ENCODE results near the gene LAMC1.
A peak's percentile ranks its signal among the peaks of the same experiment; 100 is the strongest.

The LAMC1 gene

DNA sequence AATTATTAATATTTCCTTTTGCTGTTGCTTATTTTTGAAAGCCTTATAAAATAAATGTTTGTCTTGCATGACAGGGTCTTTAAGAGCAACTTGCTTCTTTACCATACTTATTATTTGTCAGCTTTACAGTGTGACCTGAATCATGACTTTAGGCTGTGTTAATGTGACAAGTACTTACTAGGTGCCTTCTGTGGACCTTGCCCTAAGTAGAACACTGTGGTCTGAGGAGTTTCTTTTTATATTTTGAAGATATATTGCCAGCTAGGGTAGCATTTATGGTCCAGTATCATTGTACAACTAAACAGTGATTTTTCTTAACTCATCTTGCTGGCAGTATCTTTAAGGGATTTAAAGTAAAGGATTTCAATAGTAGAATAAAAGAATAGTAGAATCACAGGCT is 117.4 kb downstream of the LAMC1 start:
- no peak for TF ChIP-seq CTCF (IDR thresholded peaks at IDR 0.05; ENCODE audit: low read depth, low read length, missing control alignments)
- H3K4me3 ChIP-seq (ENCODE audit: low read depth, low read length): no peak overlapping the region
- in situ Hi-C loops (cut with HindIII; ENCODE audit: low sequenced_read_pairs): no loop called here
- no peak for DNase-seq (ENCODE audit: low read depth)

GRCh38 chr1:183142171-183142570 is 119.0 kb downstream of the LAMC1 start:
- in situ Hi-C loops (cut with HindIII; ENCODE audit: low sequenced_read_pairs): no loop called here

DNA sequence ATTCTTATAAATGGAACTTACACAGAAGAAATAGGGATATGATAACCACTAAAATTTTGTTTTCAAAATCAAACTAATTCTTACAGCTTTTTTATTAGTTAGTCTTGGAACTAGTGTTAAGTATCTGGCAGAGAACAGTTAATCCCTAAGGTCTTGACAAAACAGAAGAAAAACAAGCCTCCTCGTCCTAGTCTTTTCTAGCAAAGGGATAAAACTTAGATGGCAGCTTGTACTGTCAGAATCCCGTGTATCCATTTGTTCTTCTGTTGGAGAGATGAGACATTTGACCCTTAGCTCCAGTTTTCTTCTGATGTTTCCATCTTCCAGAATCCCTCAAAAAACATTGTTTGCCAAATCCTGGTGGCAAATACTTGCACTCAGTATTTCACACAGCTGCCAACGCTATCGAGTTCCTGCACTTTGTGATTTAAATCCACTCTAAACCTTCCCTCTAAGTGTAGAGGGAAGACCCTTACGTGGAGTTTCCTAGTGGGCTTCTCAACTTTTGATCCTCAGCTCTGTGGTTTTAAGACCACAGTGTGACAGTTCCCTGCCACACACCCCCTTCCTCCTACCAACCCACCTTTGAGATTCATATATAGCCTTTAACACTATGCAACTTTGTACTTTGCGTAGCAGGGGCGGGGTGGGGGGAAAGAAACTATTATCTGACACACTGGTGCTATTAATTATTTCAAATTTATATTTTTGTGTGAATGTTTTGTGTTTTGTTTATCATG is 120.5 kb downstream of the LAMC1 start:
- no peak overlapping the region for H3K4me3 ChIP-seq (ENCODE audit: low read depth, low read length)
- no peak for TF ChIP-seq CTCF (IDR thresholded peaks at IDR 0.05; ENCODE audit: low read depth, low read length, missing control alignments)
- no peak for DNase-seq (ENCODE audit: low read depth)
- in situ Hi-C loops (cut with HindIII; ENCODE audit: low sequenced_read_pairs): no loop called here

More at GRCh38 chr1:183142171-183142570, 119.0 kb downstream of the LAMC1 start:
- no peak for DNase-seq (ENCODE audit: low read depth)
- TF ChIP-seq CTCF (IDR thresholded peaks at IDR 0.05; ENCODE audit: low read depth, low read length, missing control alignments): no peak
- H3K4me3 ChIP-seq (ENCODE audit: low read depth, low read length): no peak overlapping the region

GRCh38 chr1:183144752-183145151 is 121.5 kb downstream of the LAMC1 start:
- in situ Hi-C loops (cut with HindIII; ENCODE audit: low sequenced_read_pairs): no loop called here
- no peak overlapping the region for H3K4me3 ChIP-seq (ENCODE audit: low read depth, low read length)
- no peak for DNase-seq (ENCODE audit: low read depth)
- no peak for TF ChIP-seq CTCF (IDR thresholded peaks at IDR 0.05; ENCODE audit: low read depth, low read length, missing control alignments)

- H3K4me3 ChIP-seq (ENCODE audit: low read depth, low read length): no peak overlapping the region
- in situ Hi-C loops (cut with HindIII; ENCODE audit: low sequenced_read_pairs): no loop called here
- no peak for TF ChIP-seq CTCF (IDR thresholded peaks at IDR 0.05; ENCODE audit: low read depth, low read length, missing control alignments)
- peak; percentile 2 for DNase-seq (ENCODE audit: low read depth)
These were observed 124.5 kb downstream of the LAMC1 start for GRCh38 chr1:183147735-183148134.

DNA sequence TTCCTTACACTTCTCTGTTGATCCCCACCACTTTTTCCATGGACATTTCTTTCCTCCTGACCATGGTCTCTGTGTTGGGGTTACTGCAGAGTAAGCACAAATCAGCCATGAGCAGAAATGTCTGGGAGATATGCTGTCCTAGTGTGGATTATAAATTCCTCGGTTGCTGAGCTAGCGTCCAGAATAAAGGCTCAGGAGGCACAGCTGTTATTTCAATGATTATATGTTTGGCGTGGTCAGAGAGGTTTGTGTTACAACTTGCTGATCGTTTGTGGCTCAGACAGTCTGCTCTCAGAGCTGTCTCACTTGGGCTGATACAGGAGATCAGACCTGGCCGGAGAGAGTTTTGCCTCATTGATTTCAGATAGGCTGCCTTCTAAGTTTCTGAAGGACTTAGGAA is 125.4 kb downstream of the LAMC1 start:
- in situ Hi-C loops (cut with HindIII; ENCODE audit: low sequenced_read_pairs): no loop called here
- no peak overlapping the region for H3K4me3 ChIP-seq (ENCODE audit: low read depth, low read length)
- TF ChIP-seq CTCF (IDR thresholded peaks at IDR 0.05; ENCODE audit: low read depth, low read length, missing control alignments): no peak
- peak; percentile 8 for DNase-seq (ENCODE audit: low read depth)

All from astrocyte of the cerebellum (primary cell).